ENCODE measurements around the gene ALKAL2.
"Not testable (repeated sequence)": the region's sequence is repeated elsewhere in the genome, so short reads cannot be mapped to it uniquely, and the experiment has no call there.

Gene ALKAL2, protein sequence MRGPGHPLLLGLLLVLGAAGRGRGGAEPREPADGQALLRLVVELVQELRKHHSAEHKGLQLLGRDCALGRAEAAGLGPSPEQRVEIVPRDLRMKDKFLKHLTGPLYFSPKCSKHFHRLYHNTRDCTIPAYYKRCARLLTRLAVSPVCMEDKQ

GRCh38 chr2:287911-288757 is at the start of gene ALKAL2:
TSS of gene ALKAL2 (minus strand) at chr2:288091. CDS start at chr2:287835, 256 bp downstream.
- H3K4me3 ChIP-seq (ENCODE audit: low read depth, low read length), result peak within 1 kb of the TSS; percentile 32
- no peak for DNase-seq (ENCODE audit: low read depth)

- DNase-seq (ENCODE audit: low read depth); H3K4me3 ChIP-seq (ENCODE audit: low read depth, low read length): not testable (repeated sequence)
Observed at GRCh38 chr2:336949-337348, 49.1 kb upstream of the ALKAL2 start.

DNA sequence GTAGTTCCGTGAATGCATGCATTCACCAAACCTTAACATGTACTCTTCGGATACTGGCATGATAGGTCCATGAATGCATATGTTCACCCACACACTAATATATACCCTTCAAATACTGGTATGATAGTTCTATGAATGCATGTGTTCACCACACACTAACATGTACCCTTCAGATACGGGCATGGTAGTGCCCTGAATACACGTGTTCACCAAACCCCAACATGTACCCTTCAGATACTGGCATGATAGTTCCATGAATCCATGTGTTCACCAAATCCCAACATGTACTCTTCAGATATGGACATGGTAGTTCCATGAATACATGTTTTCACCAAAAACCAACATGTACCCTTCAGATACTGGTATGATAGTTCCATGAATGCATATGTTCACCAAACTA is 48.5 kb upstream of the ALKAL2 start:
- no peak for DNase-seq (ENCODE audit: low read depth)
- no peak overlapping the region for H3K4me3 ChIP-seq (ENCODE audit: low read depth, low read length)

DNA sequence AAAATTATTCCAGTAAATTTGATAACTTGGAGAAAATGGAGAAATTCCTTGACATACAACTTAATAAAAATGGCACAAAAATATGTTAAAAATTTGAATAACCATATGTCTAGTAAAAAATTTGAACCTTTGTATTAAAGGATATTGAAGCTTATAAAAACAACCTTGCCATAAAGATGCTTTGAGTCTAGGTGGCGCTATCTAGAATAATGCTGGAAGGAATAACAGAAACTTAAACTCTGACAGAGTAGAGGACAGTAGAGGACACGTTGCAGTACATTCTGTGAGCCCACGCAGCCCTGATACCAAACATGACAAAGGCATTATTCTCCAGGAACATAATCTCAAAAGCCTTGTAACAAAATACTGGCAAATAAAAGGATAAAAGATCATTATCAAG is 44.7 kb upstream of the ALKAL2 start:
- no peak overlapping the region for H3K4me3 ChIP-seq (ENCODE audit: low read depth, low read length)
- no peak for DNase-seq (ENCODE audit: low read depth)

- H3K4me3 ChIP-seq (ENCODE audit: low read depth, low read length), result no peak overlapping the region
- no peak for DNase-seq (ENCODE audit: low read depth)
Observed at GRCh38 chr2:328761-329160, 40.9 kb upstream of the ALKAL2 start.

DNA sequence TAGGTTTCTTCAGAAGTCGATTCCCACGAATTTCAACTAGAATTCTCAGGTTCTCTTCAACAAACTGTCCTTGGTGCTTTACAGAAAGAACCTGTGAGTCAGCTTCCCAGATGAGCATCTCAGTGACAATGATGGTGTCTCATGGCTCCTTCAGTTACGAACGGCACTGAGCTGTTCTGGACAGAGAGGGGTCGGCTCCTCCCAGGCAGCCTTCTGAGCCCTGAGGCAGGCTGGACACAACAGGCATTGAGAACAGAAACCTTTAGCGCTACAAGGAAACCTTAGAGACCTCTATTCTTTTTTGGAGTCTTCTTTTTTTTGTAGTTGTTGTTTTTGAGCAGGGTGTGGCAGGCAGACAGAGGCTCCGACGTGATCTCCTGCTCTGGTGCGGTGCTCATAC is 35.1 kb upstream of the ALKAL2 start:
- no peak for DNase-seq (ENCODE audit: low read depth)
- no peak overlapping the region for H3K4me3 ChIP-seq (ENCODE audit: low read depth, low read length)

DNA sequence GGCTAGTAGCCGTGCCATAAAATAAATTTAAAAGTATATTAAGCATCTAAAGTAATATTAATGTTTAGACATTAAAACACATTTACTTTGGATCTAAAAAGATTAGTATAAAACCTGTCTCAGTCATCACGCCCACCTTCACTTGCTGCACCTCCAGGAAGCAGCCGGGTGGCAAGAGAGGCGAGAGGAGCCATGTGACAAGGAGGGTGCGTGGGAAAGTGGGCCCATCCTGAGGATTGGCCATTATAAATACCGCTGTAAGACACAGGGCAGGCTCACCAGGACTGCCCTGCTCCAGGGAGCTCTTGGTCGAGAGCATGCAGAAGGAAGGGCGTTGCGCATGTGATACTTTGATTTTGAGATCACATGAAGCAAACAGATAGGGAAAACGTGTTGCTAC is 34.4 kb upstream of the ALKAL2 start:
- DNase-seq (ENCODE audit: low read depth), result no peak
- H3K4me3 ChIP-seq (ENCODE audit: low read depth, low read length), result no peak overlapping the region

- DNase-seq (ENCODE audit: low read depth), result no peak
- H3K4me3 ChIP-seq (ENCODE audit: low read depth, low read length), result no peak overlapping the region
Observed at GRCh38 chr2:320561-320960, 32.7 kb upstream of the ALKAL2 start.

DNA sequence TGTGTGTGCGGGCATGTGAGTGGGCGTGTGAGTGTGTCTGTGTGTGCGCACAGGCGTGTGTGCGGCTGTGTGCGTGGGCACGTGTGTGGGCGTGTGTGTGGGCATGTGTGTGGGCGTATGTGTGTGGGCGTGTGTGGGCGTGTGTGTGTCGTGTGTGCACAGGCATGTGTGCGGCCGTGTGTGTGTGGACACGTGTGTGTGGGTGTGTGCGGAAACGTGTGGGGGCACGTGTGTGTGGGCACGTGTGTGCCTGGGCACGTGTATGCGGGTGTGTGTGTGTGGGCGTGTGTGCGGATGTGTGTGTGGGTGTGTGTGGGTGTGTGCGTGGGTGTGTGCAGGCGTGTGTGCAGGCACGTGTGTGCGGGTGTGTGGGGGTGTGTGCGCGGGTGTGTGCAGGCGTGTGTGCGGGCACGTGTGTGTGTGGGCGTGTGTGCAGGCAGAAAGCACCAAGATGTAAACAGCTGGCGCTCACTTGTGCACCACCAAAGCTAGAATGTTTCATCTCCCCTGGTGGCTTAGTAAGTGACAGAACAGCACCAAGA is 31.2 kb upstream of the ALKAL2 start:
- DNase-seq (ENCODE audit: low read depth), result no peak

DNA sequence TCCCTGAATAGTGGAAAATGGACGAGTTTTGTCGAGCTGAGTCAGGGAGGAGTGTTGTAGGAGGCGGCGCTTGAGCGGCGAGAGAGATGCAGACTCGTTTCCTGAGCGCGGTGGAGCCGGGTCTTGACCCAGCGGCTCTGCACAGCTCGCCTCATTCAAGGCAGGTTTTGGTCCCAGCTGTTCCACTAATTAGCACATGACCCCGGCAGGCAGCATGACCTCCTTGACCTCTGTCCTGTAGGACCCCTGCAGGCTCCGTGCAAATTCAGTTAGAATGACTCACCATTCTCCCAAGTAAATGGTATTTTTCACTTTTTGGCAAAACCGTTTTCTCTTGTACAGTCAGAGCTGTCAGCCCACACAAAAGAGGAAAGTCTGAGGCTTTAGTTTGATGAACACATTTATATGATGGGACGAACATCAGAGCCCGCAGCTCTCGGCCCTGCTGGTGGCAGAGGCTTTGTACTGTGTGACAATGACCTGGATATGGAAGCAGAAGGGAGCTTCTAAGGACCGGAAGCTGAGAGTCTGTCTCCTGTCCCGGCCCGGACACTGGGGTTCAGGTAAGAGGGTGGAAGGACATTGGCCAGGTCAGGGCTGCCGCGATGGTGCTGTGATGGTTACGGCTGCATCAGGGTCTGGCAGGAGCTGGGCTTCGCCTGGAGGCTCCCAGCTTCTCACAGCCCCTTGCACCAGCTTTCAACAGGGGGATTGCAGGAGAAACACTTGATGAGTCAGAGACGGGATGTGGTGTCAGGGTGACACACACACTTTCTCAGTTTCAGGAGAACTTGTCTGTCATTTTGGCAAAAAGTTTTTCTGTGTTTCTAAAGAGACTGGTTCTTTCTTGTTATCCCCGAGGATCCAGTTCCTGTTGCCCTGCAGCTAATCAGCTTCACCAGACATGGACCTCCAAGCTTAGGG is 29.9 kb upstream of the ALKAL2 start:
- peak; percentile 36 for DNase-seq (ENCODE audit: low read depth)
- H3K4me3 ChIP-seq (ENCODE audit: low read depth, low read length), result peak overlapping the region; percentile 6

More for the DNA sequence above, 31.2 kb upstream of the ALKAL2 start:
- H3K4me3 ChIP-seq (ENCODE audit: low read depth, low read length), result no peak overlapping the region

DNA sequence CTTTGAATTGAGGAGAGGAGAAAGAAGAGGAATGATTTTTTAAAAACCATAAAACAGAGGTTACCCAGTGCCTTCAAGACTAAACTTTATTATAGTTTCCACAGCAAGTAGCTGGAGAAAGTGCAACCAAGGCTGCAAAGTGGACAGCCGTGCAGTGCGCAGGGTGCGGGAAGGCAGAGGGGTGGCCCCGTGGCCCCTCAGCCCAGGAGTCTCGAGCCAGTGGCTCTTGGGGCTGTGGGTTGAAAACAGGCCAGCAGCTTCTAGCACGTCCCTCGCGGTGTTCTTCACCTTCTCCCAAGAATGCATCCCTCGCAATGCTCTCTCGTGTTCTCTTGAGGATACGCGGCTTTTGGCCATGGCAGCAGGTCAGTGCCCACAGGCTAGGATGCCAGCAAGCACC is 28.5 kb upstream of the ALKAL2 start:
- no peak for DNase-seq (ENCODE audit: low read depth)
- H3K4me3 ChIP-seq (ENCODE audit: low read depth, low read length), result no peak overlapping the region

GRCh38 chr2:315925-316324 is 28.0 kb upstream of the ALKAL2 start:
- not testable (repeated sequence) for DNase-seq (ENCODE audit: low read depth); H3K4me3 ChIP-seq (ENCODE audit: low read depth, low read length)

DNA sequence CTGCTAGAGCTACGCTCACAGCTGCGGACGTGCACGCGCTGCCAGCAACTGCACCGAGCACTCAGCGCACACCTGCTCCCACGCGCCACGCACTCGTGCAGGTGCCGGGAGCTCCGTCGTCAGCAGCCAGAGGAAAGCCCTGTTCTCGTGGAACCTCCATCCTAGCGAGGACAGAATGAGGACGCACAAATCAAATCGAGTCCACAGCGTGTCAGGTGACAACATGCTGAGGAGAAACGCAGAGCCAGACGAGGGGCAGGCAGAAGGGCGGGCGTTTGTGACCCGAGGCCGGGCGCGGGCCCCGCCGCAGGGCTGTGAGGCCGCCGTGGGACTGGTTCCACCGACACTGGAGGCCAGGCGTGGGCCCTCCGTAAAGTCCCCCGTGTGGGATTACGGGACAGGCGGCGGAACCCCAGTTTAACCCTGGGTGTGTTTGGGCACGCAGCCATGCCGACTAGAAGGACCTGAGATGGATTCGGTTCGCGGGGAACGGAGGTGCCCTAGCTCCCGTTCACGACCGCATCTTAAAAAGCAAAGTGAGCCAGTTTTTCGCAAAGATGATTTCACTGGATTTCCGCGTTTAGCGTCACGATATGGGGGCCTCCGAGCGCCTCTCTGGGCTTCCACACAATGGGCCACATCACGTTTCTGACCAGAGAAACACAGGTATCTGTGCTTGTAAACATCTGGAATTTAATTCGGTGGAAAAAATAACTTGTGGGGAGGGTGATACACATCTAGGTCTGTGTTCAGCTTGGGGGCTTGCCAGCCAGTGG is 26.9 kb upstream of the ALKAL2 start:
- DNase-seq (ENCODE audit: low read depth), result no peak
- no peak overlapping the region for H3K4me3 ChIP-seq (ENCODE audit: low read depth, low read length)

- DNase-seq (ENCODE audit: low read depth), result no peak
- H3K4me3 ChIP-seq (ENCODE audit: low read depth, low read length), result no peak overlapping the region
Observed at GRCh38 chr2:313991-314390, 26.1 kb upstream of the ALKAL2 start.

DNA sequence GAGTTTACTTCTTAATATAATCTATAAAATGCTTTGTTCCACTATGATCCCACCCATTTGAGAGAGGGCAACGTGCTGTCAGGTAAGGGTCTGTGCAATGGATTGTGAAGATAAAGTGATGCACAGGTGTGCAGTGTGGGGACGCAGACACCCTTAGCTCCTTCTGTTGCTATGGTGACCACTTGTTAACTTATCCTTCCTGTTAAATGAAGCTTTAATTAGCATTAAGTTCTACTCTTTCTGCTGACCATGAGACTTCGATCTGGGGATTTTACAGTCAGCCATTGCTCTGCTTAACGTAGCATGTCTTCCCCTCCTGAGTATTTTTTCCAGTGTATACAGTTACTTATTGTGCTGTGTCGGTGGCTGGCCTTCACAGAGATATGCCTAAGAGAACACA is 23.1 kb upstream of the ALKAL2 start:
- no peak overlapping the region for H3K4me3 ChIP-seq (ENCODE audit: low read depth, low read length)
- no peak for DNase-seq (ENCODE audit: low read depth)

DNA sequence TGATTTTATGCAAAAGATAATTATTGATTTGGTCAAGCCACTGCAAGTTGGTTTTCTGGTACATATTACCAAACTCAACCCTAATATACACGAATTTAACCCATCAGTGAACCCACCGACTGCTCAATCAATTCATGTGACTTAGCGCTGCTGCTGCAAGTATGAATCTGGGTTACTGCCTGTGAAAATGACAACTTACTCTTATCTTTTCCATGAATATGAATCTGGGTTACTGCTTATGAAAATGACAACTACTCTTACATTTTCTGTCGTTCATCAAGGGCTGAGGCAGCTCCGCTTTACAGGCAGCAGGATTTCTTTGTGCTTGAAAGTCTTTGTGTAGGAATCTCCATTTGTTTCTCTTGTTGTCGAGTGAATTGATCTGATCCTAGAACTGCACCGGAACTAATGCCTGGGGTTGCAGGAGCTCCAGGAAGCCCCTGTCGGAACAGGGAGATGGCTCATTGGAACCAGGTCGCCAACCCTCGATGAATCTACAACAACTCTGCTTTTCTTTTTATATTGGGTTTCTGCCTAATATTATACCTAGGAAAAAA is 22.1 kb upstream of the ALKAL2 start:
- no peak for DNase-seq (ENCODE audit: low read depth)
- no peak overlapping the region for H3K4me3 ChIP-seq (ENCODE audit: low read depth, low read length)

DNA sequence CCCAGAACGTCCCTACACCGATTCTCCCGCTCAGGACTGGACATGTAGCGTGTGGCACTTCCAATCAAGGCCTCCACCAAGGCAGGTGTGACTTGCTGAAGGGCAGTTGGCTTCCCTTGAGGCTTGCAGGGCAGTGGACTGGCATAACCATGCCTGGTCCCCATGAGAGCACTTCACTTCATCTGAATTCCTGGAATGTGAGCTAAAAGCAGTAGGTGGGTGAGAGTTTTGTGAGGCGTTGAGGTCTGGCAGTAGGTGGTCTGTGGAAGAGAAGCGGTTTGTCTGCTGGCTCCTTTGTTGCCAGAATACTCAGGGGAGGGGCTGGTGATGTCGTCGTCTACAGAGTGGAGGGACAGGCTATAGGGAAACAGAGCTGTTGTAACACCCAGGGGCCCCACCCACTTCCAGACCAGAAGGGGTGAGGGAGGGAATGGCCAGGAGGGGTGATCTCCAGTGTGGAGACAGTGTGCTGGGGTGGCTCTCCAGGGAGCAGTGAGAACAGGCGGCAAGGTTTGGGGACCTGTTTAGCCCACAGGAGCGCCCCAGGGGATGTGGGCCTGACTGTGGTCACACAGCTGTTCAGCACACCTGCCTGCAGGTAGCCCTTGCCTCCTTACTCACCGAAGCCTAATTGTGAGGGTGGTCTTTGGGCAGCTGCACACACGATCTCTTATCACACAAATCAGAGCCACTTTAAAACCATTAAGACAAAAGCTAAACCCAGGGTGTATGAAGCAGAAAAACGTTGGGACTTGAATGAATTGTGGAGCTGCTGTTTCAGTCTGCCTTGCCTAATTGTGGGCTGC is 21.5 kb upstream of the ALKAL2 start:
- no peak overlapping the region for H3K4me3 ChIP-seq (ENCODE audit: low read depth, low read length)
- no peak for DNase-seq (ENCODE audit: low read depth)

- H3K4me3 ChIP-seq (ENCODE audit: low read depth, low read length), result no peak overlapping the region
- no peak for DNase-seq (ENCODE audit: low read depth)
Observed at GRCh38 chr2:305366-305765, 17.5 kb upstream of the ALKAL2 start.
